Sigmoid colon (tissue), 7 donors: ENCODE measurements around the gene CYP26A1. TPM values are rescaled to one million over a fixed set of nuclear protein-coding genes. Genes with fewer than 3 reads are reported as not detected.

Source experiments
- DNase-seq: peaks from one replicate; pipeline ENCODE4 v3.0.0-alpha.2; 2019
- H3K27ac ChIP-seq, 4 donors: fragments of 200-600 bp; sonication (generic); one replicate each; pipeline ENCODE4 v1.5.1; 2016 to 2019; ENCODE audit warnings: mild to moderate bottlenecking in 1 of 4
- H3K27me3 ChIP-seq, 3 donors: fragments of 200-600 bp; sonication (generic); one replicate each; pipeline ENCODE4 v1.5.1; 2019; ENCODE audit warnings: mild to moderate bottlenecking in 1 of 3
- H3K36me3 ChIP-seq, 4 donors: fragments of 200-600 bp; sonication (generic); one replicate each; pipeline ENCODE4 v1.5.1; 2016 to 2019
- H3K4me1 ChIP-seq, 4 donors: fragments of 200-600 bp; sonication (generic); one replicate each; pipeline ENCODE4 v1.5.1; 2017 to 2019
- H3K4me3 ChIP-seq, 4 donors: fragments of 200-600 bp; sonication (generic); one replicate each; pipeline ENCODE4 v1.5.1; 2017 to 2019; ENCODE audit warnings: mild to moderate bottlenecking in 2 of 4, moderate library complexity in 1 of 4
- H3K9me3 ChIP-seq, 4 donors: fragments of 200-600 bp in 3 of 4; sonication (generic) in 3 of 4; one replicate each; pipeline versions ENCODE4 v1.5.1 to v1.6.1; 2013 to 2019
- WGBS, 2 donors: extraction: QIAGEN DNeasy Blood & Tissue Kit; methylation state at CpG; one replicate each; pipeline ENCODE4 v1.1.7; 2013; 5-methylcytosine and 5-hydroxymethylcytosine counted together
- intact Hi-C: fragments of 100-400 bp; cut with DNase I; formaldehyde crosslinking; loops from one replicate; pipeline ENCODE4 v1.15.1; 2023
- polyA plus RNA-seq, 3 donors: library from polyadenylated mRNA; stranded (reverse); fragments of 200-250 nt; gene quantifications; one replicate each; pipeline ENCODE4 v1.2.3, GENCODE V29; 2013
- total RNA-seq, 4 donors: library from RNA; depleted of rRNA; stranded (reverse); fragments of >200 nt; gene quantifications; one replicate each; pipeline ENCODE4 v1.1.0, GENCODE V29; 2016
- TF ChIP-seq, protein P1 (sequence below), 4 experiments: fragments of 450-650 bp in 3 of 4; fragments of 200-600 bp in 1 of 4; IDR thresholded peaks; one replicate each; pipeline ENCODE4 v1.5.1; 2016 to 2019; ENCODE audit warnings: antibody characterized with exemption in 4 of 4, mild to moderate bottlenecking in 3 of 4, moderate library complexity in 2 of 4
- donor health status: healthy with polysubstance abuse.
- donor health status: Bipolar disorder and iron deficiency.
- donor health status: healthy.

CYP26A1 gene
- total and polyA plus RNA-seq, 7 donors: not detected

DNA sequence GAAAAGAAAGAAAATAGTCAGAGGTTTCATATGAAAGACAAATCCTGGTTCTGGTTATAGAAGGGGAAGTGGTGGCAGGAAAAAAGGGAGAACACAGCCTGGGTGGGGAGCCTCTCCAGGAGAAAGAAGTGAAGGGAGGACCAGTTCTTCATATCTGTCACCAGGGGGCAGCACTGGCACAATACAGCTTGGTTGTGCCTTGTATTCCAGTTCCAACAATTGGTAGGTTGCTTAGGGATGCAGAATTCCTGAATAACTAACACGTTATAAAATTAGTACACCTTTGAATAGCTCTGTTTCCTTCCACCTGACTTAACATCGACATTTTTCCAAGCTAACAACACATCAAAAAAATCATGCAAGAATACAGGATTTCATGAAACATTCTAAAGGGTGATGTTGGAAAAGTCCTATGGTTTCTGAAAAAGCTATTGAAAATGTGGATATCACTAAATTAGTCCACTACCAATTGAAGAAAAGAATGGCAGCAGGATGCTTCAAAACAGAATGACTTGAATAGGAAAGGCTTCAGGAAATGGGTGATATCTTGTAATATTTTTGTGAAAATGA is 52.9 kb downstream of the CYP26A1 start:
- WGBS, 2 donors: 93 to 94% methylated on average over 2 of the region's 2 CpGs

More for the DNA sequence above, 52.9 kb downstream of the CYP26A1 start:
- Histone ChIP-seq H3K36me3 (no peaks in the 10 kb centered on the region), H3K27me3 (no peaks in the 10 kb centered on the region), H3K27ac (no peak overlapping the region), H3K4me3 (no peak overlapping the region), H3K9me3 (peaks cover 0 to 6% (median 0%) of the 10 kb centered on the region in 4 donors), H3K4me1 (no peaks in the 10 kb centered on the region)
- TF ChIP-seq, protein P1, sequence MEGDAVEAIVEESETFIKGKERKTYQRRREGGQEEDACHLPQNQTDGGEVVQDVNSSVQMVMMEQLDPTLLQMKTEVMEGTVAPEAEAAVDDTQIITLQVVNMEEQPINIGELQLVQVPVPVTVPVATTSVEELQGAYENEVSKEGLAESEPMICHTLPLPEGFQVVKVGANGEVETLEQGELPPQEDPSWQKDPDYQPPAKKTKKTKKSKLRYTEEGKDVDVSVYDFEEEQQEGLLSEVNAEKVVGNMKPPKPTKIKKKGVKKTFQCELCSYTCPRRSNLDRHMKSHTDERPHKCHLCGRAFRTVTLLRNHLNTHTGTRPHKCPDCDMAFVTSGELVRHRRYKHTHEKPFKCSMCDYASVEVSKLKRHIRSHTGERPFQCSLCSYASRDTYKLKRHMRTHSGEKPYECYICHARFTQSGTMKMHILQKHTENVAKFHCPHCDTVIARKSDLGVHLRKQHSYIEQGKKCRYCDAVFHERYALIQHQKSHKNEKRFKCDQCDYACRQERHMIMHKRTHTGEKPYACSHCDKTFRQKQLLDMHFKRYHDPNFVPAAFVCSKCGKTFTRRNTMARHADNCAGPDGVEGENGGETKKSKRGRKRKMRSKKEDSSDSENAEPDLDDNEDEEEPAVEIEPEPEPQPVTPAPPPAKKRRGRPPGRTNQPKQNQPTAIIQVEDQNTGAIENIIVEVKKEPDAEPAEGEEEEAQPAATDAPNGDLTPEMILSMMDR (IDR thresholded peaks at IDR 0.05): no peak
- intact Hi-C loops: no loop called here
- DNase-seq: no peak

Other genes starting within 250 kb of the CYP26A1 start
- gene EXOC6, start 225.4 kb upstream of the CYP26A1 start, total RNA-seq: 10 to 100 TPM; 16.6 to 20.2 (median 18.9) TPM
- gene EXOC6, start 225.4 kb upstream of the CYP26A1 start, polyA plus RNA-seq: 10 to 100 TPM in 1 of 3 donors, 1 to 10 TPM in 2; 6.6 to 10.9 (median 9.1) TPM
- under 1 TPM in 1 of 4 donors, not detected in 3; 0.14 TPM for gene CYP26C1, start 13.1 kb upstream of the CYP26A1 start, total RNA-seq
- gene CYP26C1, start 13.1 kb upstream of the CYP26A1 start, polyA plus RNA-seq: under 1 TPM in 1 of 3 donors, not detected in 2; 0.03 TPM